ENCODE results near the gene DDX53. TPM values are rescaled to one million over a fixed set of nuclear protein-coding genes. Genes with fewer than 3 reads are reported as not detected.

Gene DDX53
- total RNA-seq, result 1 to 10 TPM; 4.6 to 7.1 TPM
- polyA plus RNA-seq (ENCODE audit: insufficient read depth, low read depth, low replicate concordance), result 5.3 TPM
- long read RNA-seq, donor 1, transcript DDX53-201 (1 exons, 3,629 nt), result major isoform, 5 of 5 reads
- long read RNA-seq, donor 1, partial matches to known transcripts, result 0 of 5 reads
- long read RNA-seq, donor 1, other reads (novel, unspliced or antisense), result 0 of 5 reads
- long read RNA-seq, donor 2, result 0 reads

GRCh38 chrX:22999696-23000223 is at the start of gene DDX53:
DDX53 (plus strand) TSS chrX:22999960; CDS start chrX:23000058, 98 bp downstream.
- Histone ChIP-seq H3K4me3 (no peak within 1 kb of the TSS), H3K4me1 (no peaks in the 10 kb centered on the region), H3K36me3 (ENCODE audit: low read depth, missing control alignments) (no peaks in the 10 kb centered on the region), H3K27ac (no peak within 1 kb of the TSS), H3K27me3 (no peaks in the 10 kb centered on the region), H3K9me3 (no peaks in the 10 kb centered on the region)
- 69 to 82% methylated on average over 4 to 23 of the region's 23 CpGs for WGBS, 2 donors
- TF ChIP-seq CTCF (IDR thresholded peaks at IDR 0.05) (no peak), POLR2A (IDR thresholded peaks at IDR 0.05) (no peak)
- intact Hi-C loops (cut with DNase I; ENCODE audit: low total_unique reads), result no loop called here
- DNase-seq, result peak; percentile 74

- Histone ChIP-seq H3K4me1 (no peaks in the 10 kb centered on the region), H3K27me3 (no peaks in the 10 kb centered on the region), H3K27ac (no peak overlapping the region), H3K4me3 (no peak overlapping the region), H3K9me3 (no peaks in the 10 kb centered on the region), H3K36me3 (ENCODE audit: low read depth, missing control alignments) (no peaks in the 10 kb centered on the region)
- WGBS, 2 donors, result 66 to 81% methylated on average over 5 of the region's 5 CpGs
- TF ChIP-seq CTCF (IDR thresholded peaks at IDR 0.05), result no peak
- TF ChIP-seq POLR2A (IDR thresholded peaks at IDR 0.05), result no peak
- intact Hi-C loops (cut with DNase I; ENCODE audit: low total_unique reads), result no loop called here
- DNase-seq, result peak; percentile 41
Observed at GRCh38 chrX:22950269-22951266, 49.2 kb upstream of the DDX53 start.

GRCh38 chrX:22952010-22952409 is 47.8 kb upstream of the DDX53 start:
- no peak overlapping the region for H3K4me3 ChIP-seq
- WGBS, 2 donors, result 40 to 44% methylated on average over 5 to 6 of the region's 6 CpGs
- no peak overlapping the region for H3K27ac ChIP-seq
- TF ChIP-seq CTCF (IDR thresholded peaks at IDR 0.05) (no peak), POLR2A (IDR thresholded peaks at IDR 0.05) (no peak)
- H3K4me1 ChIP-seq, result no peaks in the 10 kb centered on the region
- DNase-seq, result peak; percentile 31
- intact Hi-C loops (cut with DNase I; ENCODE audit: low total_unique reads), result no loop called here
- no peaks in the 10 kb centered on the region for H3K9me3 ChIP-seq
- H3K27me3 ChIP-seq, result no peaks in the 10 kb centered on the region
- no peaks in the 10 kb centered on the region for H3K36me3 ChIP-seq (ENCODE audit: low read depth, missing control alignments)

- no peak for DNase-seq
- TF ChIP-seq POLR2A (IDR thresholded peaks at IDR 0.05) (no peak), CTCF (IDR thresholded peaks at IDR 0.05) (no peak)
- H3K4me1 ChIP-seq, result no peaks in the 10 kb centered on the region
- intact Hi-C loops (cut with DNase I; ENCODE audit: low total_unique reads), result no loop called here
- no peak overlapping the region for H3K27ac ChIP-seq
- H3K9me3 ChIP-seq, result no peaks in the 10 kb centered on the region
- 92 to 97% methylated on average over 2 of the region's 2 CpGs for WGBS, 2 donors
- H3K27me3 ChIP-seq, result no peaks in the 10 kb centered on the region
- H3K4me3 ChIP-seq, result no peak overlapping the region
- no peaks in the 10 kb centered on the region for H3K36me3 ChIP-seq (ENCODE audit: low read depth, missing control alignments)
Observed at GRCh38 chrX:22958250-22958649, 41.5 kb upstream of the DDX53 start.
